ENCODE results near the gene MGAT5B. TPM values are rescaled to one million over a fixed set of nuclear protein-coding genes. Genes with fewer than 3 reads are reported as not detected.

Gene MGAT5B
- total and polyA plus RNA-seq, 2 donors (not counting 1 experiment from before 2014, with no cell fraction given), result 0.09 to 0.17 TPM

GRCh38 chr17:76940295-76940694 lies 72.1 kb downstream of the MGAT5B start:
- no peaks in the 10 kb centered on the region for H4K20me1 ChIP-seq (ENCODE audit: control insufficient read depth, extremely low read depth, insufficient read depth, low read length)
- no peak overlapping the region for H3K4me2 ChIP-seq (ENCODE audit: extremely low read depth, insufficient read depth, low read length)
- TF ChIP-seq CTCF (conservative IDR thresholded peaks at IDR 0.05 in 1 of 2, IDR thresholded peaks at IDR 0.05 in 1 of 2; ENCODE audit: low read depth in 1 of 2, low read length in 2 of 2), result no peak
- H3K27me3 ChIP-seq (ENCODE audit: control insufficient read depth, insufficient read depth, low read length), result no peaks in the 10 kb centered on the region
- H3K79me2 ChIP-seq (ENCODE audit: control insufficient read depth, insufficient read depth, low read length), result no peaks in the 10 kb centered on the region
- H3K36me3 ChIP-seq (ENCODE audit: control insufficient read depth, insufficient read depth, low read length), result no peaks in the 10 kb centered on the region
- H3K4me1 ChIP-seq (ENCODE audit: control insufficient read depth, extremely low read depth, insufficient read depth, low read length), result no peaks in the 10 kb centered on the region
- no peak overlapping the region for H3K9ac ChIP-seq (ENCODE audit: insufficient read depth, low read length)
- no peak overlapping the region for H2AFZ ChIP-seq (ENCODE audit: low read length)
- no peak for DNase-seq (ENCODE audit: low read depth in 2 of 2)
- no peaks in the 10 kb centered on the region for H3K9me3 ChIP-seq (ENCODE audit: control insufficient read depth, insufficient read depth, low read depth, low read length)
- no peak overlapping the region for H3K27ac ChIP-seq (ENCODE audit: insufficient read depth, low read length)
- H3K4me3 ChIP-seq (replicated peaks in 1 of 4; ENCODE audit: control extremely low read depth in 1 of 4, insufficient read depth in 1 of 4, low read depth in 3 of 4, low read length in 4 of 4), result no peak overlapping the region

GRCh38 chr17:76940738-76941350 lies 72.6 kb downstream of the MGAT5B start:
- H3K27me3 ChIP-seq (ENCODE audit: control insufficient read depth, insufficient read depth, low read length), result no peaks in the 10 kb centered on the region
- TF ChIP-seq EZH2 (IDR thresholded peaks at IDR 0.05; ENCODE audit: low read length, missing control alignments) (no peak), CTCF (conservative IDR thresholded peaks at IDR 0.05 in 1 of 2, IDR thresholded peaks at IDR 0.05 in 1 of 2; ENCODE audit: low read depth in 1 of 2, low read length in 2 of 2) (peak in 1 of 2 donors; percentile 19)

GRCh38 chr17:76943202-76943601 lies 75.0 kb downstream of the MGAT5B start:
- no peak for TF ChIP-seq EZH2 (IDR thresholded peaks at IDR 0.05; ENCODE audit: low read length, missing control alignments)
- TF ChIP-seq CTCF (conservative IDR thresholded peaks at IDR 0.05 in 1 of 2, IDR thresholded peaks at IDR 0.05 in 1 of 2; ENCODE audit: low read depth in 1 of 2, low read length in 2 of 2), result no peak
- Histone ChIP-seq H3K27ac (ENCODE audit: insufficient read depth, low read length) (no peak overlapping the region), H3K4me1 (ENCODE audit: control insufficient read depth, extremely low read depth, insufficient read depth, low read length) (no peaks in the 10 kb centered on the region), H3K9me3 (ENCODE audit: control insufficient read depth, insufficient read depth, low read depth, low read length) (no peaks in the 10 kb centered on the region), H4K20me1 (ENCODE audit: control insufficient read depth, extremely low read depth, insufficient read depth, low read length) (no peaks in the 10 kb centered on the region), H2AFZ (ENCODE audit: low read length) (no peak overlapping the region), H3K9ac (ENCODE audit: insufficient read depth, low read length) (no peak overlapping the region), H3K4me2 (ENCODE audit: extremely low read depth, insufficient read depth, low read length) (no peak overlapping the region), H3K36me3 (ENCODE audit: control insufficient read depth, insufficient read depth, low read length) (no peaks in the 10 kb centered on the region), H3K4me3 (replicated peaks in 1 of 4; ENCODE audit: control extremely low read depth in 1 of 4, insufficient read depth in 1 of 4, low read depth in 3 of 4, low read length in 4 of 4) (no peak overlapping the region), H3K27me3 (ENCODE audit: control insufficient read depth, insufficient read depth, low read length) (no peaks in the 10 kb centered on the region), H3K79me2 (ENCODE audit: control insufficient read depth, insufficient read depth, low read length) (no peaks in the 10 kb centered on the region)
- no peak for DNase-seq (ENCODE audit: low read depth in 2 of 2)

More at GRCh38 chr17:76940738-76941350, 72.6 kb downstream of the MGAT5B start:
- H3K9ac ChIP-seq (ENCODE audit: insufficient read depth, low read length), result no peak overlapping the region
- no peak overlapping the region for H3K27ac ChIP-seq (ENCODE audit: insufficient read depth, low read length)
- no peaks in the 10 kb centered on the region for H3K9me3 ChIP-seq (ENCODE audit: control insufficient read depth, insufficient read depth, low read depth, low read length)
- H3K36me3 ChIP-seq (ENCODE audit: control insufficient read depth, insufficient read depth, low read length), result no peaks in the 10 kb centered on the region
- no peaks in the 10 kb centered on the region for H3K79me2 ChIP-seq (ENCODE audit: control insufficient read depth, insufficient read depth, low read length)
- no peak overlapping the region for H3K4me3 ChIP-seq (replicated peaks in 1 of 4; ENCODE audit: control extremely low read depth in 1 of 4, insufficient read depth in 1 of 4, low read depth in 3 of 4, low read length in 4 of 4)
- H3K4me1 ChIP-seq (ENCODE audit: control insufficient read depth, extremely low read depth, insufficient read depth, low read length), result no peaks in the 10 kb centered on the region
- H4K20me1 ChIP-seq (ENCODE audit: control insufficient read depth, extremely low read depth, insufficient read depth, low read length), result no peaks in the 10 kb centered on the region
- no peak overlapping the region for H3K4me2 ChIP-seq (ENCODE audit: extremely low read depth, insufficient read depth, low read length)
- DNase-seq (ENCODE audit: low read depth in 2 of 2), result no peak
- H2AFZ ChIP-seq (ENCODE audit: low read length), result no peak overlapping the region

Data from fibroblast of lung (primary cell).